BLaER1 (cell line): ENCODE measurements around the gene BDP1.
"Not testable (repeated sequence)": the region's sequence is repeated elsewhere in the genome, so short reads cannot be mapped to it uniquely, and the experiment has no call there.

ENCODE experiments used
- H3K27ac ChIP-seq: shearing (Covaris generic); formaldehyde crosslinking; 2 replicates; pipeline ENCODE4 v1.8.1; 2022
- H3K27me3 ChIP-seq: shearing (Covaris generic); formaldehyde crosslinking; 2 replicates; pipeline ENCODE4 v1.8.1; 2022
- H3K36me3 ChIP-seq: shearing (Covaris generic); formaldehyde crosslinking; 2 replicates; pipeline ENCODE4 v1.8.1; 2022
- H3K4me1 ChIP-seq: shearing (Covaris generic); formaldehyde crosslinking; 2 replicates; pipeline ENCODE4 v1.8.1; 2022
- H3K4me2 ChIP-seq: shearing (Covaris generic); formaldehyde crosslinking; 2 replicates; pipeline ENCODE4 v1.8.1; 2022
- H3K4me3 ChIP-seq: shearing (Covaris generic); formaldehyde crosslinking; 2 replicates; pipeline ENCODE4 v1.8.1; 2022
- H3K9ac ChIP-seq: shearing (Covaris generic); formaldehyde crosslinking; 2 replicates; pipeline ENCODE4 v1.8.1; 2022
- H3K9me3 ChIP-seq: shearing (Covaris generic); formaldehyde crosslinking; 2 replicates; pipeline ENCODE4 v1.8.1; 2022
- H4K20me1 ChIP-seq: shearing (Covaris generic); formaldehyde crosslinking; 2 replicates; pipeline ENCODE4 v1.8.1; 2022
- Cebpa-rat ChIP-seq: shearing (Covaris generic); IDR thresholded peaks from 2 replicates; pipeline ENCODE4 v1.8.1; 2022

BDP1 gene

DNA sequence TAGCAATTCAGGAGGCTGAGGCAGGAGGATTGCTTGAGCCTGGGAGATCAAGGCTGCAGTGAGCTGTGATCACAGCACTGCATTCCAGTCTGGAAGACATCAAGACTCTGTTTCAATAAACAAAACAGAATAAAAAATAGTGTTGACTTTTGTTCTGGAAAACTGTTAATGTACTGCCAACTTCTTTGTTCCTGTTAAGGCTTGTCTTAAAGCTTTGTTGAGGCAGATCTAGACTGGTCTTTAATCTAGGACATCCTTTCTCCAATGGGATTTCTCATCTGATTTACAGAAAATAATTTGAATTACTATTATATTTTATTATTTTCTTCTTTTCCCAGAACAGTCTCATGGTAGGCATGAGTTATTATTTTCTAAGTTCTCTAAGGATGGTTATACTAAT, 26.0 kb downstream of the BDP1 start:
- no peaks in the 10 kb centered on the region for H3K27me3 ChIP-seq
- H3K9me3 ChIP-seq, result no peaks in the 10 kb centered on the region
- peaks cover 2% of the 10 kb centered on the region for H4K20me1 ChIP-seq
- no peak overlapping the region for H3K9ac ChIP-seq
- no peaks in the 10 kb centered on the region for H3K4me1 ChIP-seq
- TF ChIP-seq Cebpa-rat, result no peak
- no peak overlapping the region for H3K27ac ChIP-seq
- no peak overlapping the region for H3K4me2 ChIP-seq
- no peak overlapping the region for H3K4me3 ChIP-seq
- peaks cover 92% of the 10 kb centered on the region for H3K36me3 ChIP-seq

DNA sequence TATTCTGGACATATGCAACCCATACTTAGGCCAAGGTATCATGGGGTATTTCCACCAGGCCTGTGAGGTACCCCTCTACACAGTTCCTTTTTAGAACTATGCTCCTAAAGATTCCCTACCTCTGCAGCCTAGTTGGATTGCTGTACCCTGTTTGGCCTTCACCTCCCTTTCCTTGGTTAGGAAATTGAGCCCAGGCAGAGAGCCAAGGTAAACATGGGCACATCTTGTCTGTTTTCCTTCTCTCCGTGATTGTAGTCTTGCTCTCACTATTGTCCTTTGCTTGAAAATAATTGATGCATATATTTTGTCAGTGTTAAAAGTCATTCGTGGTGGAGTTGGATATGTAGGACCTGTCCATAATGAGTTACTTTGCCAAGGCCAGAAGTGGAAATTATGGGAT, 26.7 kb downstream of the BDP1 start:
- H3K27me3 ChIP-seq, result no peaks in the 10 kb centered on the region
- no peaks in the 10 kb centered on the region for H3K4me1 ChIP-seq
- no peak overlapping the region for H3K4me2 ChIP-seq
- H3K9me3 ChIP-seq, result no peaks in the 10 kb centered on the region
- no peak for TF ChIP-seq Cebpa-rat
- peaks cover 92% of the 10 kb centered on the region for H3K36me3 ChIP-seq
- H3K27ac ChIP-seq, result no peak overlapping the region
- H3K4me3 ChIP-seq, result no peak overlapping the region
- no peak overlapping the region for H3K9ac ChIP-seq
- H4K20me1 ChIP-seq, result no peaks in the 10 kb centered on the region

DNA sequence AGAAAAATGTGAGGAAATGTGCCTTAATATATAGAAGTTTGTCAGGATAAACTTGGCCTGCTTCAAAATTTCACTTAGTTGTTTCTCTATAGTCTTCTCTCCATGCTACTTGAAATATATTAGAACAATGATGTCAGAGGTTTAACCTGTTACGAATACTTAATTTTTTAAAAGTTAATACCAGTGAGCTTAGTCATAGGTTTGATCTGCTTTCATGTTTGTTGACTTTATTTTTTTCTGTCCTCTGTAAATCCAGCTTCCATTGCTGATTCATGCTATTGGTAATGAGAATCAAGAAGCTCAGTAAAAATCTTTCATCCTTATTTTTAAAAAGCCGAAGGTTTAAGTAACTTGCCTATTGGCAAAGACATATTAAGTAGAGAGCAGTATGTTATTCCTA, 27.9 kb downstream of the BDP1 start:
- Histone ChIP-seq H3K9ac (no peak overlapping the region), H3K4me2 (no peak overlapping the region), H3K27ac (no peak overlapping the region)

DNA sequence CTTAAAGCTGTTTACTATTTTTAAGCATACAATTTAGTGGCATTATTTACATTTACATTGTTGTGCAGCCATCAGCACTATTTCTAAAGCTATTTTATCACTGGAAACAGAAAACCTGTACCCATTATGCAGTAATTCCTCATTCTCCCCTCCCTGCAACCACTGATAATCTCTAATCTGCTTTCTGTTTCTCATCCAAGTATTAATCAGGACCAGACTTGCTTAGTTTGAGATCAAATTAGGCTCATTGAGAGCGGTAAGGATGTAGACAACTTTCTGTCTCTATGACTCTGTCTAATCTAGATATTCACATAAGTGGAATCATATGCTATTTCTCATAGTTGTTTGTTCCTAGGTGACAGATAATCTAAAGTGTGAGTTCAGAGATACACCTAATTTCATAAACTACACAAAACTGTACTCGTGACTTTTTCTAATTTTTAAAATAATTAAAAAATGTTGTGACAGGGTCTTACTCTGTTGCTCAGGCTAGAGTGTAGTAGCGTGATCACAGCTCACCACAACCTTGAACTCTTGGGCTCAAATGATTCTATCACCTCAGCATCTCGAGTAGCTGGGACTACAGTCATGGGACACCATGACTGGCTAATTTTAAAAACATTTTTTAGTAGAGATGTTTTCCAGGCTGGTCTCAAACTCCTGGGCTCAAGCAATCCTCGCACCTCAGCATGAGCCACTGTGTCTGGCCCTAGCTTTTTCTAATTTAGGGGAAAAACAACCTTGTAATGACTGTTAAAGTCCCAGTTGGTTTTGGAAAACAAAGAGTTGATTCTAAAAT, 37.6 kb downstream of the BDP1 start:
- H3K36me3 ChIP-seq, result peaks cover 94% of the 10 kb centered on the region
- H3K4me1 ChIP-seq, result no peaks in the 10 kb centered on the region
- H3K9ac ChIP-seq, result no peak overlapping the region
- H3K9me3 ChIP-seq, result no peaks in the 10 kb centered on the region
- no peak overlapping the region for H3K27ac ChIP-seq
- H3K27me3 ChIP-seq, result no peaks in the 10 kb centered on the region
- TF ChIP-seq Cebpa-rat, result no peak
- H4K20me1 ChIP-seq, result peaks cover 8% of the 10 kb centered on the region; the same call in 1 of the 2 replicates
- H3K4me3 ChIP-seq, result no peak overlapping the region
- H3K4me2 ChIP-seq, result no peak overlapping the region

More for the DNA sequence above, 27.9 kb downstream of the BDP1 start:
- no peak for TF ChIP-seq Cebpa-rat
- H3K27me3 ChIP-seq, result no peaks in the 10 kb centered on the region
- no peaks in the 10 kb centered on the region for H3K4me1 ChIP-seq
- H4K20me1 ChIP-seq, result no peaks in the 10 kb centered on the region
- H3K36me3 ChIP-seq, result peaks cover 92% of the 10 kb centered on the region
- H3K4me3 ChIP-seq, result no peak overlapping the region
- H3K9me3 ChIP-seq, result no peaks in the 10 kb centered on the region

DNA sequence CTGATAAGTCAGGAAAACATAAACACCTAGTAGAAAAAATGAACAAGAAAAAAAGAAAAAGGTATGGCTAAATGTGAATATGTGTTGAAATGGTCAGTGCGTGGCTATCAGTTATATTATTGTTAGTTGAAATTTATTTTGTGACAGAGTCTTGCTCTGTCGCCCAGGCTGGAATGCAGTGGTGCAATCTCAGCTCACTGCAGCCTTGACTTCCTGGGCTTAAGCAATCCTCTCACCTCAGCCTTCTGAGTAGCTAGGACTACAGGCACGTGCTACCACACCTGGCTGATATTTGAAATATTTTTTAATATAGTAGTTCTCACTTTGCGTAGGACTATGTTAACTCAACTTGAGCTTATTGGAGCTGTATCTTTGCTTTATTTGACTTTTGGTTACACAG, 38.8 kb downstream of the BDP1 start:
- H3K4me3 ChIP-seq, H3K9ac ChIP-seq, H3K27ac ChIP-seq, H3K27me3 ChIP-seq, H3K4me1 ChIP-seq, H4K20me1 ChIP-seq, H3K4me2 ChIP-seq, H3K9me3 ChIP-seq: not testable (repeated sequence)
- H3K36me3 ChIP-seq, result peaks cover 95% of the 10 kb centered on the region

DNA sequence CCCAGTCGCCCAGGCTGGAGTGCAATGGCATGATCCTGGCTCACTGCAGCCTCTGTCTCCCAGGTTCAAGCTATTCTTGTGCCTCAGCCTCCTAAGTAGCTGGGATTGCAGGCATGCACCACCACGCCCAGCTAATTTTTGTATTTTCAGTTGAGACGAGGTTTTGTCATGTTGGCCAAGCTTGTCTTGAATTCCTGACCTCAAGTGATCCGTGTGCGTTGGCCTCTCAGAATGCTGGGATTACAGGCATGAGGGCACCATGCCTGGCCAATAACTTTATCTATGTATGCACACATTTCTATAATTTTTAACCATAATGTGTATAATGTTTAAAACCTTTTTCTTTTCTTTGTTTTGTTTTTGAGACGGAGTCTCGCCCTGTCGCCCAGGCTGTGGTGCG, 43.3 kb downstream of the BDP1 start:
- not testable (repeated sequence) for H3K9ac ChIP-seq, H4K20me1 ChIP-seq, H3K27me3 ChIP-seq, H3K4me2 ChIP-seq, H3K4me1 ChIP-seq, H3K27ac ChIP-seq, H3K9me3 ChIP-seq, H3K4me3 ChIP-seq
- peaks cover 89% of the 10 kb centered on the region for H3K36me3 ChIP-seq

DNA sequence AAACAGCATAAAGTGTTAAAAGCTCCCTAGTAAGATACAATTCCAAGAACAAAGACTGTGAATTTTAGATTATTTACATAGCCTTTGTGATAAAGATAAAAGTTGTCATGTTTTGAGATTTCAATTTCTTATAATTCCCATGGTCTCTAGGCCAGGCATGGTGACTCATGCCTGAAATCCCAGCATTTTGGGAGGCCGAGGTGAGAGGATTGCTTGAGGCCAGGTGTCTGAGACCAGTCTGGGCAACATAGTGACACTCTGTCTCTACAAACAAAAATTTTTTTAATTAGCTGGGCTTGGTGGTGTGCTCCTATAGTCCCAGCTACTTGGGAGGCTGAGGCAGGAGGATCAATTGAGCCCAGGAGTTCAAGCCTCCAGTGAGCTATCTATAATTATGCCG, 48.1 kb downstream of the BDP1 start:
- H3K27me3 ChIP-seq, result no peaks in the 10 kb centered on the region
- H3K4me2 ChIP-seq, result no peak overlapping the region
- TF ChIP-seq Cebpa-rat, result no peak
- 0 out of 2 replicates have a peak, but pooled peaks cover 7% of the 10 kb centered on the region for H3K9me3 ChIP-seq
- no peak overlapping the region for H3K27ac ChIP-seq
- H3K9ac ChIP-seq, result no peak overlapping the region
- no peak overlapping the region for H3K4me3 ChIP-seq
- peaks cover 92% of the 10 kb centered on the region for H3K36me3 ChIP-seq
- no peaks in the 10 kb centered on the region for H4K20me1 ChIP-seq
- H3K4me1 ChIP-seq, result peaks cover under 1% of the 10 kb centered on the region; the same call in 1 of the 2 replicates

DNA sequence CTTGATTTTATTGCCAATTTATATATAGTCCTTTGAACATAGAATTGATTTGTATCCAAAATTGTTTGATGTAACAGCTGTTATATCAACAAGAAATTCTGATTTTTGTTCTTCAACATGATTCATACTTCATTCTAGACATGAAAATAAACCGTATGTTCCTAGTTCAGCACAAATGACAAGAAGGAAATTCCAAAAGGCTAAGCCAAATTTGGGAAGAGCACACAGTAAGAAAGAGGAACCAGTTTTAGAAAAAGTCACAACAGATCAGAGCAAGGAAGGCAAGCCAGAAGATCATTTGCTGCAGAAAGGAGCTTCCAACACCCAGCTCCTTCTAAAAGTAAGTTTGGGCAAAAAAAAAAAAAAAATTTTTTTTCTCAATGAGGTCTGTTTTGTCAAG, 66.7 kb downstream of the BDP1 start:
- Histone ChIP-seq H3K4me2 (no peak overlapping the region), H3K9me3 (no peaks in the 10 kb centered on the region), H3K36me3 (peaks cover 86% of the 10 kb centered on the region), H3K9ac (no peak overlapping the region), H4K20me1 (no peaks in the 10 kb centered on the region), H3K4me1 (no peaks in the 10 kb centered on the region), H3K4me3 (no peak overlapping the region), H3K27ac (no peak overlapping the region), H3K27me3 (no peaks in the 10 kb centered on the region)
- TF ChIP-seq Cebpa-rat, result no peak

DNA sequence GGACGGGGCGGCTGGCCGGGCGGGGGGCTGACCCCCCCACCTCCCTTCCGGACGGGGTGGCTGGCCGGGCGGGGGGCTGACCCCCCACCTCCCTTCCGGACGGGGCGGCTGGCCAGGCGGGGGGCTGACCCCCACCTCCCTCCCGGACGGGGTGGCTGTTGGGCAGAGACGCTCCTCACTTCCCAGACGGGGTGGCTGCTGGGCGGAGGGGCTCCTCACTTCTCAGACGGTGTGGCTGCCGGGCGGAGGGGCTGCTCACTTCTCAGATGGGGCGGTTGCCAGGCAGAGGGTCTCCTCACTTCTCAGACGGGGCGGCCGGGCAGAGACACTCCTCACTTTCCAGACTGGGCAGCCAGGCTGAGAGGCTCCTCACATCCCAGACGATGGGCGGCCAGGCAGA, 70.2 kb downstream of the BDP1 start:
- H3K36me3 ChIP-seq, result peaks cover 77% of the 10 kb centered on the region
- H3K4me1 ChIP-seq, H3K27ac ChIP-seq, H3K27me3 ChIP-seq, H3K9ac ChIP-seq, H3K4me2 ChIP-seq, H3K9me3 ChIP-seq, H4K20me1 ChIP-seq, H3K4me3 ChIP-seq: not testable (repeated sequence)

DNA sequence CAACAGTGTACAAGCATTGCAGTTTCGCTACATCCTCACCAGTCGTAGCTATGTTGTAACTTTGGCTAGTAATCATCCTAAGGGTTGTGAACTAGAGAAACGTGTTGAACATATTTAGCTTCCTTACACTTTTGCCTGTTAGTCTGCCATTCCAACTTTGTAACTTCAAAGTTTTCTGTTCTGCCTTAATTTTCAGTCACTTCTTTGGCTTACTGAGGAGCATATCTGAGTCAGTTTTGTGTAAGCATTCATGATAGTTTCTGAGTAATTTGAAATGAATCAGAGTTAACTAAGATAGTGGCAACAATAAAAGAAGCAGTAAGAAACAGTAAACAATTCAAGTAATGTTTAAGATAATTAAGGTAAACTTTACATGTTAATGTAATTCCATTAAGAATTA, 72.8 kb downstream of the BDP1 start:
- Histone ChIP-seq H4K20me1 (no peaks in the 10 kb centered on the region), H3K9ac (no peak overlapping the region), H3K27ac (no peak overlapping the region), H3K36me3 (peaks cover 71% of the 10 kb centered on the region), H3K4me2 (no peak overlapping the region), H3K27me3 (no peaks in the 10 kb centered on the region), H3K4me3 (no peak overlapping the region), H3K9me3 (no peaks in the 10 kb centered on the region), H3K4me1 (no peaks in the 10 kb centered on the region)
- no peak for TF ChIP-seq Cebpa-rat

DNA sequence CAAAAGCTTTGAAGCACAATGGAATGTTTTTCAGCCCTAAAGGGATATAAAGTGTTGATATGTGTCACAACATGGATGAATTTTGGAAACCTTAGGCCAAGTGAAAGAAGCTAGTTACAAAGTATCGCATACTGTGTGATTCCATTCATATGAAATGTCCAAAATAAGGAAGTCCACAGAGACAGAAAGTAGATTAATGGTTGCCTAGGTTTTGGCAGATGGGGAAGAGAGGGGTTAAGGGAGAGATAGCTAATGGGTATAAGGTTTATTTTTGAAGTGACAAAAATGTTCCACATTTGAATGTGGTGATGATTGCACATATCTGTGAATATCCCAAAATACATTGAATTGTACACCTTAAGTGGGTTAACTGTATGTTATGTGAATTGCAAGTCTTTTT, 74.2 kb downstream of the BDP1 start:
- Histone ChIP-seq H3K9ac (no peak overlapping the region), H3K27me3 (no peaks in the 10 kb centered on the region), H3K4me2 (no peak overlapping the region), H3K27ac (no peak overlapping the region), H3K4me1 (no peaks in the 10 kb centered on the region), H3K9me3 (no peaks in the 10 kb centered on the region), H3K4me3 (no peak overlapping the region), H3K36me3 (peaks cover 72% of the 10 kb centered on the region), H4K20me1 (no peaks in the 10 kb centered on the region)
- no peak for TF ChIP-seq Cebpa-rat
